ENCODE results near the gene GLRX5.

GLRX5 gene

DNA sequence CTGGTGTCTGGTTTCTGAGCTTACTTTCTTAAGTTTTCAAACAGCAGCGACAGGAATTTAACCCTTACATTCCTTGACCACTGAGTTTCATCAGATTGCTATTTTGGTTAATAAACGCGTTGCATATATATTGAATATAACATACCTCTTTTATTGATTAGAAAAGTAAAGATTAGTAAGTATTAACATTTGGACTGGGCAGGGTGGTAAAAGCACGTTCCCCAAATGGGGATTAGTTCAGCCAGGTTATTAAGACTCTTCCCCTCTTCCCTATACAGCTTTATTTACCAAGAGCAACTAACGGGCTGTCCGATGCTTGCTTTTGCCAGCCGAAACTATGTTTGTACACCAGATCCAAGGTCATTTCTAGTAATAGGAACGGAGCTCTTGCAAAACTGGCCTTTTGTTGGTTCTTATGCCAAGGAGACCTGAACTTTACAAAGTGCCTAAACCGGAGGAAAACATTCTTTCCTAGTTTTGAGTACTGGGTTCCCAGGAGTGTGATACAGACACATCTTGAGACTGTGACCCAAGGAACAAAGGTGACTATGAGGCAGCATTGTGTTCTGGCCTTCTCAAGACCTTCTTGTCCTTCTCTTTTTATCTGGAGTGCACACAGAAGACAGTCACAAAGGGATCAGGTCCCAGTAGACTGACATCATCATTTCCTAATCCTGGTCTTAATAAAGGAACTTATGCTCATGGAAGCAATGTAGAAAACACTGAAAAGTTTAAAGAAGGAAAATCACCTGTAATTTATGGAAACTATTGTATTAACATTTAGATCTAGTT lies 2.6 kb downstream of the GLRX5 start:
- DNase-seq: no peak

DNA sequence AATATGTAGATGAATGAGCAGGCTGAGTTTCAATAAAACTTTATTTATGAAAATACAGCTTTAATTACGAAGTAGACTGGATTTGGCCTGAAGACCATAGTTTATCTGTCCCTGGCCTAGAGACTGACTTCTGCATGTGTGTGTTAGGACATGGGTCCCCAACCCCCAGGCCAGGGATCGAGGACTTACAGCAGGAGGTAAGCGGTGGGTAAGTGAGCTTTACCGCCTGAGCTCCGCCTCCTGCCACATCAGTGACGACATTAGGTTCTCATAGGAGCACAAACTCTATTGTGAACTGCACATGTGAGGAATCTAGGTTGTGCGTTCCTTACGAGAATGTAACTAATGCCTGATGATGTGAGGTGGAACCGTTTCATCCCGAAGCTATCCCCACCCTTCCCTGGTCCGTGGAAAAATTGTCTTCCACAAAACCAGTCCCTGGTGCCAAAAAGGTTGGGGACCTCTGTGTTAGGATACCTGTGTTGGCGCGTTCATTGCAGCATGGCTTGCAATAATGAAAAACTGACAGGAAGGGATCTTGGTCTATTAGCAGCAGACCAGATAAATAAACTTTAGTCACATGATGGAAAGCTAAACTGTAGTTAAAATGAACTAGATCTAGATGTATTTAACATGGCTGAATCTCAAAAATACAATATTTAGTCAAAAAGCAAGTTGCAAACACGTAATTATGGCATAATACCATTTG lies 4.1 kb downstream of the GLRX5 start:
- no peak for DNase-seq

DNA sequence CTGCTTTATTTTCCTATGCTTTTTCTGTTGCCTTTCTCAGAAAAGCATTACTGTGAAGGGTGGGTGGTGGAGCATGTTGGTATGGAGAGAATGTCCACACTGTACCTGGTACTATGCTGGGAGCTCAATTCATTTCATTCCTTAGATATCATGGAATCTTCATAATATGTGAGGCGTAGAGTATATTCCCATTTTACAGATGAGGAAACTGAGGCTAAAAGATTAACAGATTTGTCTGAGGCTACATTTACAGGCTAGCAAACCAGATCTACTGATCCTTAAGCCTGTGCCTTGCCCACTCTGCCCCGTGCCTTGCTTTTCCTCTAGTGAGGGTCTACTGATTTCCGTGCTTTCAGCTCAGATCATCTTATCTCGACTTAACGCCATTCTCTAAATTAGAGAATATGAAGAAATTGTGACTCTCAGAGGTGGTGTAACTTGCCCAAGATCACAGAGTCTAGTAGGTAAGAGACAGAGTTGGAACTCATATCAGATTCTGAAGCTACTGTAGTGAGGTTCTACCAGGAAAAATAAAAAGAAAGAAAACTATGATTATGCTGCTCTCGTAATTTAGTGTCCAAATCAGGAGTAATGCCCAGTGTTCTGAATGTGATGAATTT lies 5.5 kb downstream of the GLRX5 start:
- no peak for DNase-seq

DNA sequence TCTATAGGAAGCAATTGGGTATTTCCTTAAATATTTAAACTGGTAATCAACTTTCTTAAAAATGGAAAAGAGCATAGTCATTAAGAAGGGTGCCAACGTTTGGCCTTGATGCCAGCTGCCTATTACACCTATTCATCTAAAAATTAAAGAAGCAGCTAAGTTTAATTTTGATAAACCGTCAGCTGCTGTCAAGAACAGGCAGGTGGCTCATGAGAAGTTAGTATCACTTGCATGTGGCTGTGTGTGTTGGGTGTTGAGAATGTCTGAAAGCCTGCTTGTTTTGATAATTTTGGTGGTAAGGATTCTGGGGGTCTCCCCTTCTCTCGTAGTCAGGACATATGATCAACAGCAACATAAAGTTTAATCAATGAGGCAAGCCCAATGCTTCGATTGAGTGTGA lies 6.5 kb downstream of the GLRX5 start:
- no peak for DNase-seq

DNA sequence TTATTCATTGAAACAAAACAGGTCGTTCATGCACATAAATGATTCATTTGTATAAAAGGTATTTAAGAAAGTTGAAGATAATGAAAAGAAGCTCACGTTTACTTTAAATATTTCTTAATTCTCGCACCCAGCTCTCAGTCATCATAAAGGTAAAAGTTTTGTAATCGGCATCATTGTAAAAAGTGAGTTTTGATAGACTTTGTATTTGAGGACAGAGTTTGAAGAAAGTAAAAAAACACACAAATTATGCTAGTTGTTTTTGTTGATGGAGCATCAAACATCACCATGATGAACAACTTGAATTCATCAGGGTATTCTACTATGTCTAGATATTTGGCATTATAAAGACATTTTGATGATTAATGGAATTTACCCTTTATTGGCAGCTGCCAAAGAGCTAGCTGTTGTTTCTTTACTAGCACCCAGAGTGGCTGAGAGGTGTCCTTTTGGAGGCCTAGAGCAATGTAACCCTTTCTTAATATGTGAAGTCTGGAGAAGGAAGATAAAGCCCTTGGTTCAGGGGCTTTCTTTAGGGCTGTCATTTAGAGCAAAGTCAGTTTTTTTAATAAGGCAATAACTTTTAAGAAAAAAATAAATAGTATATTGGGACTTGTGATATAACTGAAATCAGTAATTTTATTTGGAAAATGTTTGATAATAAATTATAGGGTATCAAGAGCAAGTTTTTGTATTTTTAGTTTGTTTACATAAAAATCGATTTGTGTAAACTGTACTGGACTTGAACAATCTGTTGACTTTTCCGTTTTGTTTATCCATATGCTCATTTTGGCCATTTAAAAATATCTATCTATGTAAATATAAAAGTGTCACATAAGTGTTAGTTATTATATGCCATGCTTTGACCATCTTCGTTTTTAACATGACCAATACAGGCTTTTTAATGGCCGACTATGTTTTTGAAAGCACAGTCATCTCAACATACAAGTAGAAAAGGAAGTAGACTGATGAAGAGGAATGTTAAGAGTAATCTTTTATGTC lies 7.4 kb downstream of the GLRX5 start:
- no peak for DNase-seq

DNA sequence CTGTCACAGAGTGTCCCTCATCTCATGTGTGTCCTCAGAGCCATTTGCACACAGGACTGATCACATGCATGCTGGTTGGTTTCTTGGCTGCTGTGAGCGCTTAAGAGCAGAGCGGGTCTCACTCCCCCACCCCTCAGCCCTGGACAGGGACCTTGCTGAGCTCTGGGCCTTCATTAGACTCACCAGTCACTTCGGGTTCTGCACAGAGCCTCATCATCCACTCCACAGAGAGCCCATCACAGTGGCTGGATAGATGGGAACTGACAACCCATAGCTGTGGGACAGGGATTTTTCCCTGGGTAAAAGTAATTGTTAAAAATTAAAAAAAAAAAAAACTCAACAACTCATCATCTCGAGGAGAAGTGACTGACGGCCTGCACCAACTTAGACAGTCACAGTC lies 8.2 kb downstream of the GLRX5 start:
- no peak for DNase-seq

DNA sequence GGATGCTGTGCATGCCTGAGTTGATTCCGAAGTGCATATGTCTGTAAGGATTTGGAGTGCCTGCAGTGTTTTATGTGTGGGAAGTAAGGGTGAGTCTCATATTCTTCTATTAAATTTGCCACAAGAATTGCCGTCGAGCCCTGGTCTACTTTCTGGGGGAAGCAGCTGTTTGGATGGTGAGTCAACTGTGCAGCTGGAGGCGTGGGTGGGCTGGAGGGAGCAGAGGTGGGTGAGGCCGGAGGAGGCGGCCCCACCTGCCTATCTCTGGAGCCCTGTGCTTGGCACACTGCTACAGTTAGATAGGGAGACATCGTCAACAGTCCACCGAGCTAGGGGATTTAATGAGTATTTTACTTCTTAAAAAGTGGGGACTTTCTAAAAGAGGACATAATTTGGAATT lies 9.7 kb downstream of the GLRX5 start:
- no peak for DNase-seq

DNA sequence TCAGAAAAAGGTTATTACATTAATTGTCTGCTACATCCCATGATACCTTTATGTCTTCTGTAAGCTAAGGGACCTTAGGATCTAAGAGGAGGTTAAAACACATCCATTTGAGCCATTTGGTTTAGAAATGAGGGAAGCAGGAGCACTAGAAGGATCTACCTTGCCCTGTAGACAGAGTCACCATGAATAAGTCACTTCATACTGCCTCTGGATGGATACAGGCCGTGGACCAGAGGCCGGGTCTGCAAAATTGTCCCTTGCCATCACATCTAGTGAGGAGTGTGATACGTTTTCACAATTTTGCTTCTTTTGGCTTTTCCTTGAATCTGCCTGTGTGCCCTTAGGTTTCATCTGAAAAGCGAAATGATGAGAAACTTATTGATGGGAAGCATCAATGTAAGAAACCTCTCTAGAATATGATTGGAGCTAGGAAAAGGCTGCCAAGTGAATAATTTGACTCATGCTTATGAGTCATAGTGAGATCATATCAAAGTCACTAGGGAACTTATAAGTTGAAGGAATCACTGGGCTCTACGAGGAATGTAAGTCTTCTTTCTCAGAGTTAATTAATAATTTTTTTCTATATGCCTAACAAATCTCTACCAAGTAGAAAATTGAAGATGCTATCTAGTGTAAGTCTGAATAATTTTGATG lies 10.8 kb downstream of the GLRX5 start:
- no peak for DNase-seq

DNA sequence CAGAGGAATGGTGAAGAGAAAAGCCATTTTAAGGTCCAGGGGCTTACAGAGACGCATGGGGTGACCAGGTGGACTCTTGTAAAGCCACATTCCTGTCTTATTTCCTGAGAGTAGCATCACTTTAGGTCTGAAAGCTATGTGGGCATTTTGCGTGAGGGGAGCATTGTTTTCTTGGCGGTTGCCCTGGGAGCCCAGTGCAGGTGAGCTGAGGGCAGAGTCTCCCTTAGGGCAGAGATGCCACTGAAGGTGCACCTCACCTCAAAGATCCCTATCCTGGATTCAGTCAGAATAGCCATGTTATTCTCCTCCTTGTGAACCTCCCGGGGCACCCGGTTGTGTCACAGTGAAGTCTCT lies 12.4 kb downstream of the GLRX5 start:
- no peak for DNase-seq

DNA sequence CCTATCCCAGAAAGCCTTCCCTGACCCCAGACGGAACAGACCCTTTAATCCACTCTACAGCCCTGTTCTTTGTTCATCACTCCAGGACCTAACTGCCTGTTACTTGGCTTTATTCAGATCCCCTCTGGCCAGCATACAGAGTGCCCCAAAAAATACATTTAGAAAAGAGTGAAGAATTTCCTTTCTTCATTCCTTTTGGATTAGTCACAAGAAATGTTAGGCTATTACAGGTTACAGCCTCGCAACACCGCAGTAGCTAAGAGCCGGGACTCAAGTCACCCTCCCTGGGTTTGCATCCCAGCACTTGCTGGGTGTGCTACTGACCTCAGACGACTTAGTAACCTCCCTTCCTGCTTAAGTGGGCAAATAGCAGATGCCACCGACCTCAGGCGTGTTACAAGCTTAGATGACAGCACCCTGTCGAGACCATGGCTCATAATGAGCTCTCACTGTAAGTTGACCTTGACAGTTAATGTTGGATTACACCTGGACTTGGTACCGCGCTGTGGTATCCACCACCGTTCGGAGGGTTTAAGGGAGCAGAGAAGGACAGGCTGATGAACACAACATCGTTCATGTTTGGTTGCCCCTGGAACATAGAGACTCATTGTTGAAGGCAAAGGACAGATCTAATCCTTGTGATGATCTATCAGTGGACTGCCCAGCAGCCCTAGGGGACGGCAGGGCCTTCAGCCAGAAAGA lies 12.9 kb downstream of the GLRX5 start:
- DNase-seq: no peak

DNA sequence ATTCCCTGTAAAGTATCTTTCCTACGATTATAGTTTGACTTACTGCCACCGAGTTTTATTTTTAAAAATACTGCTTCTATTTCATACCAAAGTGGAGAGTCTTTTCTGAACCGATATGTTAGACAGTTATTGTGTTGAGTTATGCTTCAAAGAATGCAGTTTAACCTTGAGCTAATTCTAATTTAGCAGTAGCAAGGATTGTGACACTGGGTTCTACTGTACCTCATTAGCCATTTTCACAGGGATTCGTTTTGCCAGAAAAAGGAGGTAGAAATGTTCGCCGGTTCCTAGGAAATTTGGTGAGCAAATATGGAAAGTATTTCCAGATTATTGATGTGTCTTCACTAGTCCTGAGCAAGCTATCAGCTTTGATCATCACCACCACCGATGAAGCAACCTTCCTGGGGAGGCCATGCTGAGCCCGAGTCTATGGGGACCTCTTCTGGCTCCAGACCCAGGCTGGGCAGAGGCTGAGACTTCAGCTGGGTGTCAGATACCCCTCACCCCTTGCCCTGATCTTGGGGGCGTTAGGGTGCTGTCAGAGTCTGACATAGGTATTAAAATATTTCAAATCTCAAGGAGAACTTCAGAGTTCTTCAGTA lies 13.6 kb downstream of the GLRX5 start:
- no peak for DNase-seq

DNA sequence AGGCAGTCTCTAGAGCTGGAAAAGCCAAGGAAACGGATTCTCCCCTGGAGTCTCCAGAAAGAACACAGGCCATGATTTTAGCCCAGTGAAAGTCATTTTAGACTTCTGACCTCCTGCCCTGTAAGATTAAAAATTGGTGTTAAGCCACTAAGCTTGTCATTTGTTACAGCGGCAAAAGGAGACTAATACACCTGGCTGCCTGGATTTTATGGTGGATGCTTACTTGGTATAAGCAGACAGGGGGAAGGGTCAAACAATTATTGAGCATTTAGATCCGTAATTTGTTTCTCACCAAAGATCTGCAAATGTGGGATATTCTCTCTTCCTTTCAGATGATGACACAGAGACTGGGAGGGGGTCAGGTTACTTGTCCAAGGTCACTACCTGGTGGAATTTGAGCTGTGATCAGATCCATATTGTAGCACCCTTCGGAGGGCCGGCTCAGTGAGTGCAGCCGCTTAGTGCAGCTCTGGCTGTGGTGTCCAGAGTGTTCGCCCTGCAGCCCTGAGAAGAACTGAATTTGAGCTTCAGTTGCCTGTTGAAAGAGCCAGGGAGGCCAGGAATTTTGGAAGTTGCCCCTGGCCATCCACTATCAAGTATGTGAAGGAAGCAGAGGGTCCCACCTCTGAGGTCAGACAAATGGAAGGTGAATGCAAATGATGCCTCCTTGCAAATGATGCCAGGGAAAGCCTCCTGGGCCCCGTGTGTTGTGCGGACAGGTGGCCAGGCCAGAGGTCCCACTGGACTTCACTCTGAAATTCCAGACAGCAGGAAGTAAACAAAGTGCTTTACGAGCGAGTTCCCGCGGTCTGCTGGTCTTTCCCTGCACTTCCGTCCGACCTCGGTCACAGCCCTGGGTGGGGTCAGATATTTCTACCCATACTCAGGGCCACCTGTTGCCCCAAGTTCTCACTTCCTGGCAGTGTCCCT lies 15.1 kb downstream of the GLRX5 start:
- DNase-seq: no peak

DNA sequence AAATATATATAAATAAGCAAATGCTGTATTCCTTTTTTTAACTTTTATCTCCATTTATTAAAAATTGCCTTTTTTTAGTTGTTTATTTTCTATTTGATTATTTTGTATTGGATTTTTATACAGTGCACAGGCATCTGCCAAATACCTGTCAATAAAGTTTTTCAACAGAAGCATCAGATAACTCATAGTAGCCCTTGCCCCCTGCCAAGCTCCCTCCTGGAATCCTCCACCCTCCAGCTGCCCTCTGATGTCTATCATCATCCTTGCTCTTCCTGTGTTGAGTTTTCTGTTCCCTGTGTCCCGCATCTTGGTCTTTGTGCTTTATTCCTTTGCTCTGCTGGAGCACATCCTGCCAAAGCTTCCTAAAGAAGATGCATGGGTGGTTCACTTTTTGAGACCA lies 16.6 kb downstream of the GLRX5 start:
- DNase-seq: no peak

DNA sequence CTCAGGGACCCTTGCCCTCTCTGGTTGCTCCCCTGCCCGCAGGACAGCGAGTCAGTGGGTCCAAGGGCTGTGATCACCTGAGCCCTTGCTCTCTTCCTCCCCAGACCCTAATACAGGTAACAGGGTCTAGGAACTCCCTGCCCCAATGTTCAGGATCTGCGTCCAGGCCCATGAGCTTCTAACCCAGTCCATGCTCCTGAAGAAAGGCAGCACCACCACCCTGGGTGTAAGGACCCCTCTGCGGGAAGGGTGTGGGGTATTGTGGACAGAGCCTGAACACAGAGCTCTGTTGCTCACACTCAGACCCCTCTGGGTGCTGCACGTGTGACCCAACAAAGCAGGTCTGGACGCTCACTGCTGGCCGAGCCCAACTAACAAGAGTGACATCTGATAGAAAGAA lies 18.3 kb downstream of the GLRX5 start:
- no peak for DNase-seq

DNA sequence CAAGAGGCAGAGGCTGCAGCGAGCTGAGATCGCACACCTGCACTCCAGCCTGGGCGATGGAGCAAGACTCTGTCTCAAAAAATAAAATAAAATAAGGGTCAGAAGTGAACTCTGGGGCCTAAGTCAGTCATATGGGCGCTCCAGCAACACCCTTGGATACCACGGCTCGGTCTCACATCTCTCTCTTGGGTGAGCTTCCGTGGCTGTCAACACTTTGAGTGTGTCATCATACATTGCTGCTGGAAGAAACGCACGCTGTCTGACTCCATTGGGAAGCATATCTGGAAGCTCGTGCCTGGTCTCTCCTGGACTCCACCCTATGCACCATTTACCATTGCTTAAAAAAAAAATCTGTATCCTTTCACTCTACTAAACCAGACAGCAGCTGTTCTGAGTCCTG lies 20.2 kb downstream of the GLRX5 start:
- DNase-seq: no peak

DNA sequence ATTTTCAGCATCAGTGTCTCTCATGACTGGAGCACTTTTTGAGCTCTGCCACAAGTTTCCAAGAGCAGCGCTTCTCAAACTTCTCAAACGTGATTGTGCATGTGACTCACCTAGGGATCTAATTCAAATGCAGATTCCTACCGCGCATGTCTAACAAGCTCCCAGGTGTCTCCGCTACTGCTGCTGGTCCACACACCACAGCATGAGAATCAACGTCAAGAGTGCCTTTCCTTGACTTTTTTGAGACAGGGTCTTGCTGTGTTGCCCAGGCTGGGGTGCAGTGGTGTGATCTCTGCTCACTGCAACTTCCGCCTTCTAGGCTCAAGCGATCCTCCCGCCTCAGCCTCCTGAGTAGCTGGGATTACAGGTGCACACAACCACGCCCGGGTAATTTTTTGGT lies 22.4 kb downstream of the GLRX5 start:
- no peak for DNase-seq

DNA sequence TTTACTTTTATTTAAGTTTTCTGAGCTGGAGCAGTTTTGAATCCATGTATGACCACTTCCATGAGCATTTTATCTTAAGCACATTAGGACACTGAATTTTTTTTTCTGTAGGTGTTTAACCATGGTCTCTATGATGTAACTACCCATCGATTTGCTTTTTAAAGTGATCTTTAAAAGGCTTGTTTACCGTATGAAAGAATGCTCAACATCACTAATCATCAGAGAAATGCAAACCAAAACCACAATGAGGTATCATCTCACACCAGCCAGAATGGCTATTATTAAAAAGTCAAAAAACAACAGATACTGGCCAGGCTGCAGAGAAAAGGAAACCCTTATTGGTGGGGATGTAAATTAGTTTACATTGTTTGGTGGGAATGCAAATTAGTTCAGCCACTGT lies 23.0 kb downstream of the GLRX5 start:
- no peak for DNase-seq

DNA sequence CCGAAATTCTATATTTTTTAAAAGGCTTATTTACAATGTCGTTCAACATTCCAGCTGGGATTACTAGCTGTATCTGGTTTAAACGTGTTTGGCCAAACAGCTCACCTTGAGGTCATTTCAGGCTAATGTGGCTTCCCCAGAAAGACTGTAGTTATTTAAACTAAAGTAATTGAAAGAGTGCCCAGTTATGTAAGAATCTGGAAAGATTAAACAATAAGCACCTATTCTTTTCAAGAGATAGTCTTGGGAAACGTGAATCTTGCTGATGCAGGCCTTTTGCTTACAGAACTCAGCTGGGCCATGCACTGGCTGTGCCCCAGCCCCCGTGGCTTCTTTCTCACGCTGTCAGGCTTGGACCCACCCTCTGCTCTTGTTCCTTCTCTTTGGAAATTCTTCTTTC lies 24.4 kb downstream of the GLRX5 start:
- DNase-seq: no peak

DNA sequence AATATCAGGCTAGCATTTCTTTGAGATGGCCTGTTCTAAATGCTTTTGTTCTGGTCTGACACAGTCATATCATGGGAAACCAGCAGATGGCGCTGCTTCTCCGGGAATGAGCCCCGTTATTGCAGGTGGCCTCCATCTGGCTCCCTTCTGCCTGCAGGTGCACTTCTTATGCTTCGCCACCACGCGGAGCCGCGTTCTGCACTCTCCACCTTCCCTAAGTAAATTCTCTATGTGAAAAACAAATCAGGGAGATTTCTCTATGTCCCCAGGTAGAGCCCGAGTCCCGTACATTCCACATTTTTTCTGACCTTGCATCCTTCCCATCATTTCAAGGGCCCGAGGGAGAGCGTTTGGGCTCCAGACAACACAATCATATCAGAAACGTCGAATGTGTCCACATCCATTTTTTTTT lies 26.2 kb downstream of the GLRX5 start:
- peak; percentile 83 for DNase-seq

Measured in CD4-positive, alpha-beta T cell treated with Interferon alpha-2 for 1 hour (primary cell).